ENCODE data around the gene PLPP2.

PLPP2 gene

DNA sequence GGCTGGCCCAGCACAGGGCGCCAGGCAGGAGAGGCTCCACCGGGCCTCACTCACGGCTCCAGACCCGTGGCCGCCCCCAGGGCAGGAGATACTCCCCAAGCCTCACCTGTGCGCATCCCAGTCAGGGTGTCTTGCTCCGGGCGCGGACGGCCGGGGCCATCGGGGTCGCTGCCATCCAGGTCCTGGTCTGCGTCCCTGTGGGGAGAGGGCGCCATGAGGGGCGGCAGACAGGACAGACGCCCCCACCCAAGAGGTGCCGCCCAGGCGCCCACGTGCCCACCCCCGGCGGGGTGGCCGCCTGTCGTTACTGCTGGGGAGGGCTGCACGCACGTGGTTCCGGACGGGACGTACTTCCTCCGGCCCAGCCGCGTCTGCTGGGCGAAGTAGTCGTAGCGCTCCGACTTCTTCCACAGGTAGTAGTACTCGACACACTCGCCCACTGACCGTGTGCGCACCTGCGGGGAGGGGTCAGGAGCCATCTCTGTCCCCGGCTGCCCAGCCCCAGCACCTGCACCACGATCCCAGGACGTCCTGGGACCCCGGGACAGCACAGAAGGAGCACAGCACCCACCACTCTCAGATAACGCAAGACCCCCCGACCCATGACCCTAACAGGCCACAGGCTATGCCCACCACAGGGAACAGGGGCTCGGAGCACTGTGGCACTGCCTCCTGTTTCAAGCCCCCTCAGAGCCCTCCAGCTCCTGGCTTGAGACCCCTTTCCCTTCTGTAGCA is 17.4 kb upstream of the PLPP2 start:
- no peak overlapping the region for H3K9ac ChIP-seq
- no peak for TF ChIP-seq Cebpa-rat (IDR thresholded peaks at IDR 0.05)
- no peak overlapping the region for H3K4me2 ChIP-seq
- no peak overlapping the region for H3K4me3 ChIP-seq
- no peaks in the 10 kb centered on the region for H3K9me3 ChIP-seq
- H3K4me1 ChIP-seq, result peaks cover 6% of the 10 kb centered on the region
- no peaks in the 10 kb centered on the region for H3K27me3 ChIP-seq
- no peak overlapping the region for H3K27ac ChIP-seq
- H3K36me3 ChIP-seq, result peaks cover 69% of the 10 kb centered on the region
- H4K20me1 ChIP-seq, result 0 out of 2 replicates have a peak, but pooled peaks cover 22% of the 10 kb centered on the region

DNA sequence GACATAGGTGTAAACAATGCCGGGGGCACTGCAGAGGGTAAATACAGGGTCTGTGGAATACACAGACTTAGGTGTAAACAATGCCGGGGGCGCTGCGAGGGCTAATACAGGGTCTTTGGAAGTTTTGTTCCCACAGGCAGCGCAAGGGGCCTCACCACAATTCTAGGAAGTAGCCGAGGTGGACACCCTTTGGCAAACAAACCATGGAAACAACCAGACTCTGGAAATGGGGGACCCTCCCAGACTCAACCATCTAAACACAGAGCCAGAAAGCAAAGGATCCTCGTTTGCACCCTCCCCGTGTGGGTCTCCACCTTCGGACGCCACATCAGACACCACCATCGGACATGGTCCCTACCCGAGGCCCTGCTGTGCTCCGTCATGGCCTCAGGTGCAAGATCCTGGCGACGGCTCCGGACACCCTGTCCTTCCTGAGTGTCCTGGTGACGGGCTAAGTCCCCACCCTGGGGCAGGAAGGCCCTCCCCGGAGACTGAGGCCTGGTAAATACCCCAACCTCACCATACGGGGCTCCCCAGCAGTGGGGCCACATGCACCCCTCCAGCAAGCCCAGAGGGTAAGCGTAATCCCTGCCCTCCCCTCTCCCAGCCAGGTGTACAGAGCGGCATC is 16.7 kb upstream of the PLPP2 start:
- no peak for TF ChIP-seq Cebpa-rat (IDR thresholded peaks at IDR 0.05)
- H3K4me3 ChIP-seq, result no peak overlapping the region

DNA sequence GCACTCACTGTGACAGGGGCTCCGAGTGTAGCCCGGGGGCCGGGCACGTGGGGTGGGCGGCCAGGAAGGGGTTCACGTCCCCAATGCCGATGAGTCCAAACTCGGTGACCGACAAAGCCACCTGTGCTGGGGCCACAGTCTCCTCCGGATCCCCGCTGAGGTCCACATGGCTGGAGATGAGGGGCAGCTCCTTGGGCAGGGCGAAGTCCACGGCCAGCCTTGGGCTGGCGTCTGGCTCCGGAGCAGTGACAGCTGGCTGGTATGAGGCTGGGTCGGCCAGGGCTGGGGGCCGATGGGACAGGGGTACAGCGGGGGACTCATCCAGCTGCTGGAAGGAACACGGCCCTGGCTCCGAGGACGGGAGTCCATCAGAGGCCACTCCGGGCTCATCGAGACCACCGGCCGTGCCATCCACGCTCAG is 15.9 kb upstream of the PLPP2 start:
- Histone ChIP-seq H3K4me1 (no peaks in the 10 kb centered on the region), H3K4me2 (no peak overlapping the region), H3K9ac (no peak overlapping the region), H4K20me1 (0 out of 2 replicates have a peak, but pooled peaks cover 22% of the 10 kb centered on the region), H3K9me3 (no peaks in the 10 kb centered on the region), H3K27ac (no peak overlapping the region), H3K36me3 (peaks cover 65% of the 10 kb centered on the region), H3K27me3 (no peaks in the 10 kb centered on the region), H3K4me3 (no peak overlapping the region)
- no peak for TF ChIP-seq Cebpa-rat (IDR thresholded peaks at IDR 0.05)

More for the DNA sequence above, 16.7 kb upstream of the PLPP2 start:
- H3K9me3 ChIP-seq, result no peaks in the 10 kb centered on the region
- H3K9ac ChIP-seq, result no peak overlapping the region
- H3K4me2 ChIP-seq, result no peak overlapping the region
- no peak overlapping the region for H3K27ac ChIP-seq
- H3K4me1 ChIP-seq, result no peaks in the 10 kb centered on the region
- H4K20me1 ChIP-seq, result 0 out of 2 replicates have a peak, but pooled peaks cover 22% of the 10 kb centered on the region
- H3K36me3 ChIP-seq, result peaks cover 65% of the 10 kb centered on the region
- no peaks in the 10 kb centered on the region for H3K27me3 ChIP-seq

DNA sequence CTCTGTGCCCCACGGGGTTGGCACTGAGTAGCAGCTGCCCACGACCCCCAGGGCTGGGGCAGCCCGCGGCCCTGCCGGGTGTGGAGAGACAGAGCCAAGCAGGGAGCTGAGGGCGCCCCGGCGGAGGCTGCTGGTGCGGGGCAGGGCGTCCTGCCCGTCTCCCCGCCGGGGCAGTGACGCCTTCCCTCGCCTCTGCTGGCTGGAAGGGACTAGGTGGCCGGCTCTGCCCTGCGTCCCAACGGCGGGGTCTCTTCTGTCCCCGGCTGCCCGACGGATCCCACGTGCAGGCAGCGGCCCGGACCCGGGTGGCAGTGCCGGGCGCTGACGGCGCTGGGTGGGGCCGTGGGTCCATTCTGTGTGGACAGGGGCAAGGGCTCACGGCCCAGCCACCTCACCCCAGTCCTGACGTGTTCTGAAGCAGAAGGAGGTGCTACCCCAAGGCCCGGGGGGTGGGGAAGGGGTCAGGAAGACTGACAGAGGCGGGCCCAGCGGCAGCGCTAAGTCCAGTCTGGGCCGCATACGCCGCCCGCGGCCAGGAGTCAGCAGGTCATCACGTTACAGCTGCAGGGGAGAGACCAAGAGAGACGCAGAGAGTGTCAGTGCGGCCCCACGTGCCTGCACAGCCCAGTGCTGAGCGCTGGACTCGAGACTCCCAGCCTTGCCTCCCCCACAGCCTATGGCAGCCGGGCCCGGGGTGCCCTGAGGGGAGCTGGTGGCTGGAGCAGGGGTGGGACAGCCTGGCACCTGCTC is 15.1 kb upstream of the PLPP2 start:
- Histone ChIP-seq H4K20me1 (0 out of 2 replicates have a peak, but pooled peaks cover 16% of the 10 kb centered on the region), H3K4me2 (no peak overlapping the region), H3K9ac (no peak overlapping the region), H3K36me3 (peaks cover 57% of the 10 kb centered on the region), H3K4me1 (no peaks in the 10 kb centered on the region), H3K4me3 (no peak overlapping the region), H3K9me3 (no peaks in the 10 kb centered on the region), H3K27me3 (no peaks in the 10 kb centered on the region), H3K27ac (no peak overlapping the region)
- TF ChIP-seq Cebpa-rat (IDR thresholded peaks at IDR 0.05), result no peak

DNA sequence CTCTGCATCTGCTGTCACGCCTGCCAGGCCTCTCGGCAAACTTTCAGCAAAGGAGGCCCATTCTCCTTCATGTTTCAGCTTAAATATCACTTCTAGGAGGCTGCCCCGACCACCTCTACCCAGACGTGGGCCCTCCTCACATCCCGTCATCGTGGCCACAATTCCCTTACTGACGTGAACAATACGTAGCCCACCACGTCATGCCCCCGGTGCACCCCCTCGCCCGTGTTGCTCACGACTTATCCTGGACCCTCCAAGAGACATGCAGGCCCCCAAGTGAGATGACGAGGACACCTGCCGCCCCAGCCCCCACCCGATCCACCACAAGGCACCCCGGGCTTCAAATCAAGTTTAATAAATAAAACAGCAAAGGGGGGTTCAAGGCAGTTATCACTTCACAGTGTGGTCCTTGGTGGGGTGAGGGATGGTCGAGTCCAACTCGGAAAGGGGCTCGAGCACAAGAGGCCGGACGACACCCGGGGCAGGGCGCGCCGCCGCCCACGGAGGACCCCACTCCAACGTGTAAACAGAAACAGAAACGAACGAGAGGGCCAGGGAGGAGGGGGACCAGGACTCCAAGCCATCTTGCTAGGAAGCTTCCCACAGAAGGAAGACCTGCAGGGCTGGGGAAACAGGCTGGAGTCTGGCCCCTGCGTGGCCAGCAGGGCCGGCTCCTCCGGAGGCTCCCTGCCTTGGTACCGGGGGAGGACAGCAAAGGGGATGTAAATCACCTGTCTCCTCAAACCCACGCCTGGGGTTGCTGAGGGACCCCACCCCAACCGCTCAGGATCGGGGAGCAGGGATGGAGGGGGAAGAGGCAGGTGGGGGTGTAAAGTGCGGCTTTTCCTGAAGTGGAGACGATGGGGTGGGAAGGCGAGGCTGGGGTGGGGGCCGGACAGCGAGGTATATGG is 14.3 kb upstream of the PLPP2 start:
- no peaks in the 10 kb centered on the region for H3K27me3 ChIP-seq
- no peak overlapping the region for H3K9ac ChIP-seq
- H3K4me1 ChIP-seq, result no peaks in the 10 kb centered on the region
- H4K20me1 ChIP-seq, result 0 out of 2 replicates have a peak, but pooled peaks cover 8% of the 10 kb centered on the region
- no peaks in the 10 kb centered on the region for H3K9me3 ChIP-seq
- TF ChIP-seq Cebpa-rat (IDR thresholded peaks at IDR 0.05), result no peak
- peaks cover 48% of the 10 kb centered on the region for H3K36me3 ChIP-seq
- H3K4me2 ChIP-seq, result no peak overlapping the region
- no peak overlapping the region for H3K4me3 ChIP-seq
- no peak overlapping the region for H3K27ac ChIP-seq

DNA sequence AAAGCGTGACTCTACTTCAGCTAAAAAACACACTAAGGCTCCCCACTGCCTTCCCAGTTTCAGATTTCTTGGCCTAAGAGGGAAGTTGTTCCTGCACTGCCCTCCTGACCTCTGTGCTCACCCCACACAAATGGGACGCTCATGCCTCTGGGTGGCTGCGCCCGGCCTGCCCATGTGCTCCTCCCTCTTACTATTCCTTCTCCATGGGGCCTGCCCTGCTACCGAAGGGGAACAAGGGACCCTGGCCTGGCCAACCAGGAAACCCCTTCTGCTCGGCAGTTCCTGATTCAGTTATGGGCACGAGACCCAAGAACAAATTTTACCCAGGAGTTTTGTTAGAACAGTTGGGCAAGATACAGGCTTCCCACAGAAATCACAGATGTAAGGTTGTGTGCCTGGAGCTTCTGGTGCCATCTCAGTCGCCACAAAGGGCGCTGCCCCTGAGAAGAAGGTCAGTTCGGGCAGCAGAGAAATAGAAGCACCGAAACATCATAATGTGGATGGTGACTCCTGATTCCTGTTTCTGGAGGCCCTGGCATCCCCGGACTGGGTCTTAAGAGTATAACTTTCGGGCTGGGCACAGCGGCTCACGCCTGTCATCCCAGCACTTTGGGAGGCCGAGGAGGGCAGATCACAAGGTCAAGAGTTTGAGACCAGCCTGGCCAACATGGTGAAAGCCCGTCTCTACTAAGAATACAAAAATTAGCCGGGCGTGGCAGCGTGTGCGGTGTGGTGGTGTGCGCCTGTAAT is 5.4 kb upstream of the PLPP2 start:
- Histone ChIP-seq H3K4me3 (no peak overlapping the region), H4K20me1 (no peaks in the 10 kb centered on the region), H3K4me2 (no peak overlapping the region), H3K4me1 (no peaks in the 10 kb centered on the region), H3K36me3 (no peaks in the 10 kb centered on the region), H3K9ac (no peak overlapping the region), H3K27ac (no peak overlapping the region), H3K27me3 (peaks cover 22% of the 10 kb centered on the region), H3K9me3 (no peaks in the 10 kb centered on the region)
- TF ChIP-seq Cebpa-rat (IDR thresholded peaks at IDR 0.05), result no peak

DNA sequence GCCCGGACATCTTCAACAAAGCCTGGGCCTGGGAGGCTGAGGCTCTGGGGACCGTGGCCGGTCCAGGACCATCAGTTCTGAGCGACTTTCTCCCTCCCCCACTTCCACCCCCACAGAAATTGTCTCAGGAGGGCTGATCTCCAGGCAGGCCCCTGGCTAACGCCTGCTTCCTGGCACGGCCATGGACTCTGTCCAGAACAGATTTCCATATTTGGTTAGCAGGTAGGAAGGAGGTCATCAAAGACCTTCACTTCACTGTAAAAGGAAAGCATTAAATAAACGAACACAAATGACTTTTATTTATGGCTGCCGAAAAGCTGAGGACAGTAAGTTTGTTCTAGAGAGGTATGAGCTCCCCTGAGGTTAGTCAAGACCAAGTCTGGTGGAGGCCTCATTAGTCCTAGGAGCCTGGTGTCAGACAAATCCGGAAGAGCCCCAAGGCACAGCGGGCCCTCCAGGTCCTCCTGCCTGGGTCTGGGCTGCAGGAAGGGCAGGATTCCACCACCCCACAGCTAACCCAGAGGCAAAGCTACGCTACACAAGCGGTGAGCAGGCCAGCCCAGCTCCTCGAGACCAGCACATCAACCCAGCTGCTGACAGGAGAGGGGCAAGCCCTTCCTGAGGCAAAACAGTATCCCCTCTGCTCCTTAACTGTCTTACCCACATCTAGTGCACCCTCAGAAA is 4.6 kb upstream of the PLPP2 start:
- no peak overlapping the region for H3K9ac ChIP-seq
- TF ChIP-seq Cebpa-rat (IDR thresholded peaks at IDR 0.05), result no peak
- no peak overlapping the region for H3K4me3 ChIP-seq
- no peaks in the 10 kb centered on the region for H4K20me1 ChIP-seq
- H3K4me2 ChIP-seq, result no peak overlapping the region
- no peaks in the 10 kb centered on the region for H3K9me3 ChIP-seq
- H3K36me3 ChIP-seq, result no peaks in the 10 kb centered on the region
- H3K27ac ChIP-seq, result no peak overlapping the region
- H3K4me1 ChIP-seq, result no peaks in the 10 kb centered on the region
- H3K27me3 ChIP-seq, result peaks cover 22% of the 10 kb centered on the region

DNA sequence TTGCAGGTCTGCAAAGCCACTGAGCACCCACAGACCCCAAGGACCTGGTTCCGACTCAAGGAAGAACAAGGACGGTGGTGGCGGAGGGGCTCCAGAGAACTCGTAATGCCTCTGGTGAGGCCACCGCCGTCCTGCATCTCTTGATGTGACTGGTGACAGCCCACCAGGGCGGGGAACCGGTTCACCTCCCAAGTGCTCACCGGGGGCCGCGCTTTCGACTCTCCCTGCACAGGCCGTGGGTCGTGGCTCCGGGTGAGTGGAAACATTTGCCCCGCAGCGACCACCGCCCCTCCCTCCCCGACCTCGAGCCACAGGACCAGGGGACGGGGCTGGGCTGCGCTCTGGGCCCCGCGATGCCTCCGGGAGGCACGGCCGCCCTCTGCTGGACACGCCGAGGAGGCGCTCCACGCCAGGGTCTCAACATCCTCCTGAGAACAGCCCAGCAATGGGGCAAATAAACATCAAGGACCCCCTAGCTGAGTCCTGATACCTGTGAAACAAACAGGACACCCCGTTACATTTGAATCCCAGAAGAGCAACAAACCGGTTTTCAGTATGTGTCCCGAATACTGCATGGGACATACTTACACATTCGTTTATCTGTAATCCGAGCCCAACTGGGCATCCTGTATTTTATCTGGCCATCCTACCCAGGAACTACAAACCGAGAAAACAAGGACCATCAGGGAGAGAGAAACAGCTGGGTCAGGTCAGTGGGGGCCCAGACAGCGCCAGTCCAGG is 3.9 kb upstream of the PLPP2 start:
- no peaks in the 10 kb centered on the region for H4K20me1 ChIP-seq
- H3K4me2 ChIP-seq, result no peak overlapping the region
- H3K4me1 ChIP-seq, result no peaks in the 10 kb centered on the region
- TF ChIP-seq Cebpa-rat (IDR thresholded peaks at IDR 0.05), result no peak
- H3K9me3 ChIP-seq, result no peaks in the 10 kb centered on the region
- H3K4me3 ChIP-seq, result no peak overlapping the region
- no peak overlapping the region for H3K9ac ChIP-seq
- H3K36me3 ChIP-seq, result no peaks in the 10 kb centered on the region
- peaks cover 22% of the 10 kb centered on the region for H3K27me3 ChIP-seq
- H3K27ac ChIP-seq, result no peak overlapping the region

All from BLaER1 (cell line).